Fibroblast of mammary gland (primary cell): ENCODE results near the gene SEC14L1.

Experiments
- DNase-seq: peaks from one replicate; pipeline ENCODE4 v3.0.0-alpha.2; 2010; ENCODE audit warnings: low read depth
- H3K4me3 ChIP-seq: 2 replicates; pipeline ENCODE4 v1.5.1; 2011; ENCODE audit warnings: low read depth, mild to moderate bottlenecking, low read length, moderate library complexity; ENCODE audit not compliant: control insufficient read depth
- TF ChIP-seq, protein P1 (sequence below): conservative IDR thresholded peaks from 2 replicates; pipeline ENCODE4 v1.5.1; 2011; ENCODE audit warnings: low read depth, low read length, inconsistent platforms; ENCODE audit not compliant: control insufficient read depth, insufficient read depth

The SEC14L1 gene

DNA sequence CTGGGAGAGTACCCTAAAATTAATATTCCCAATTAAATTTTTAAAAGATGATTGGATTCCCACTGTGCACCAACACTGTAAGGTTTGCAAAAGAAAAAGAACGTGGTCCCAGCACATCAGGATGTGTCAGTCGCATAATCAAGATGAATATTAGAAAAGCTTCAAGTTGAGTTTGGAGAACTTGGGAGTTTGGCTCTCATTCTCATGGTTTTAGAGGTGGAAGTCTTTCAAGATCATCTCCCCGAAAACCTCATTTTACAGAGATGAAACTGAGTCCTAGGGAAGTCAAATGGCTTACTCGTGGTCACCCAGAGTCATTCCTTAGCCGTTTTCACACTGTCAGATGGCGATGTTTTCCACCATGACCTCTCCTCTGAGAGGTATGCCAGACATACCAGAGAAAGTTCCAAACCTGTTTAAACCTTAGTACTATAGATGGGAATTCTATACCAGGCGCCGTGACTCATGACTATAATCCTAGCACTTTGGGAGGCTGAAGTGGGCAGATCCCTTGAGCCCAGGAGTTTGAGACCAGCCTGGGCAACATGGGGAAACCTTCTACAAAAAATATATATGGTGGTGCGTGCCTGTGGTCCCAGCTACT is 1.2 kb downstream of the SEC14L1 start:
- peak overlapping the region; percentile 73 for H3K4me3 ChIP-seq
- TF ChIP-seq, protein P1, sequence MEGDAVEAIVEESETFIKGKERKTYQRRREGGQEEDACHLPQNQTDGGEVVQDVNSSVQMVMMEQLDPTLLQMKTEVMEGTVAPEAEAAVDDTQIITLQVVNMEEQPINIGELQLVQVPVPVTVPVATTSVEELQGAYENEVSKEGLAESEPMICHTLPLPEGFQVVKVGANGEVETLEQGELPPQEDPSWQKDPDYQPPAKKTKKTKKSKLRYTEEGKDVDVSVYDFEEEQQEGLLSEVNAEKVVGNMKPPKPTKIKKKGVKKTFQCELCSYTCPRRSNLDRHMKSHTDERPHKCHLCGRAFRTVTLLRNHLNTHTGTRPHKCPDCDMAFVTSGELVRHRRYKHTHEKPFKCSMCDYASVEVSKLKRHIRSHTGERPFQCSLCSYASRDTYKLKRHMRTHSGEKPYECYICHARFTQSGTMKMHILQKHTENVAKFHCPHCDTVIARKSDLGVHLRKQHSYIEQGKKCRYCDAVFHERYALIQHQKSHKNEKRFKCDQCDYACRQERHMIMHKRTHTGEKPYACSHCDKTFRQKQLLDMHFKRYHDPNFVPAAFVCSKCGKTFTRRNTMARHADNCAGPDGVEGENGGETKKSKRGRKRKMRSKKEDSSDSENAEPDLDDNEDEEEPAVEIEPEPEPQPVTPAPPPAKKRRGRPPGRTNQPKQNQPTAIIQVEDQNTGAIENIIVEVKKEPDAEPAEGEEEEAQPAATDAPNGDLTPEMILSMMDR = no peak
- no peak for DNase-seq

DNA sequence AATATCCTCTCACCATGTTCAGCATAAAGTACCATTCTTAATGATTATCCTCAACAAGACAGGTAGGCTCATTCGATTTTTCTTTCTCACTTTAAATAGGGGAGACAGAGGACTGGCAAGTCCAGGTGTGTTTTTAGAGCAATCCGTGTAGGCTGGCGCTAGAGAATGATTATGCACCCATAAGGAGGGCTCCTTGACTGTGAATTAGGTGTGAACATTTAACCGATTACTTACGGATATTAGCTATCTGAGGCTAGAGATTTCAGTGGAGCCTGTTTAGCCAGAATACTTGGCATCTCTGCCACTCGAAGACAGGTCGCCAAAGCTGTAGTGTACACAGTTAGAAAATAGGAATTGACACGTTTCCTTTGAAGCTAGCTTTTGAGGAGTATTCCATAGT is 1.9 kb downstream of the SEC14L1 start:
- TF ChIP-seq, protein P1 = no peak
- no peak for DNase-seq
- no peak overlapping the region for H3K4me3 ChIP-seq

DNA sequence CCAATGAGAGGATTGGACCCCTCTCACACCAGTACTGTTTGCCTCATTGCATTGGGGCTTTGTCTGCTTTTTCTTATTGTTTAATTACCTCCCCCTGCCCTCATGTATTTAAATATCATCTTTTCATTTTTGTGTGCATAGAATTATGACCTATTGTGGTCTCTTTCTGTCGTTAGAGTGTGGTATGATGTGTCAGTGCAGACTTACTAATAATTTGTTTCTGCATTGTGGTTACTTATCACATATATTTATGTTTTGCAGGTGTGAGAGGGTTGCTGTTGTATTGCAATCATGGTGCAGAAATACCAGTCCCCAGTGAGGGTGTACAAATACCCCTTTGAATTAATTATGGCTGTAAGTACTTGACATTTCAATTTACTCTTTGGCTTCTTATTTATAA is 2.5 kb downstream of the SEC14L1 start:
- TF ChIP-seq, protein P1 = no peak
- no peak overlapping the region for H3K4me3 ChIP-seq
- no peak for DNase-seq

DNA sequence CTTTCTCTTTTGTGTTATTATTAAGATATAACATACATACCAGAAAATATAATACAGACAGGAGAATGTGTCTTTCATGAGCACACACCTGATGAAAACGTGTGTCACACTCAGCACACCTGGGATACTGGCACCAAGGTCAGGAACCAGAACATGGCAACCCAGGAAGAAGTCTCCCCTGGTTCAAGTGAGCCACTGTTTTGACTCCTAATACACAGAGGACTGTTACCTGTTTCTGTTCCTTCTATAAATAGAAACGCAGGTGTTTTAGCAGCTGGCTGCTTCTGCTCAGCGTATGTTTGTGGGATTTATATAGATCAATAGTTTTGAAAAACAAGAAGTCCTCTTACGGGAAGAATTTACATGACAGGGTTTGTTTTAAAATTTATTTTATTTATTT is 3.5 kb downstream of the SEC14L1 start:
- DNase-seq = no peak
- TF ChIP-seq, protein P1 = no peak
- H3K4me3 ChIP-seq = no peak overlapping the region

DNA sequence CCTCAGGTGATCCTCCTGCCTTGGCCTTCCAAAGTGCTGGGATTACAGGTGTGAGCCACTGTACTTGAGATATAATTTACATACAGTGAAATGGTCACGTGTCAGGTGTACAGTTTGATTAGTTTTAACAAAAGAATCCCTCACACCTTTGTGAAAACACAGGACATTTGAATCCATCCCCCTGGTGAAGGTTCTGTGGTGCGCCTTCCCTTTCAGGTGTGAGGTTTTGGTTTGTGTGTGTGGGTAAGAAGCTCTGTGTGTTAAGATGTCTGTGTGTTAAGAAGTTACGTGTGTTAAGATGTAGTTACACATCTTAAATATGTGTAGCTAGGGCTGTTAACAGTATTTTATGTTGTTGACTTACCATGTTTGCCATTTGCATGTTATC is 4.4 kb downstream of the SEC14L1 start:
- no peak for DNase-seq
- TF ChIP-seq, protein P1 = no peak
- H3K4me3 ChIP-seq = no peak overlapping the region

DNA sequence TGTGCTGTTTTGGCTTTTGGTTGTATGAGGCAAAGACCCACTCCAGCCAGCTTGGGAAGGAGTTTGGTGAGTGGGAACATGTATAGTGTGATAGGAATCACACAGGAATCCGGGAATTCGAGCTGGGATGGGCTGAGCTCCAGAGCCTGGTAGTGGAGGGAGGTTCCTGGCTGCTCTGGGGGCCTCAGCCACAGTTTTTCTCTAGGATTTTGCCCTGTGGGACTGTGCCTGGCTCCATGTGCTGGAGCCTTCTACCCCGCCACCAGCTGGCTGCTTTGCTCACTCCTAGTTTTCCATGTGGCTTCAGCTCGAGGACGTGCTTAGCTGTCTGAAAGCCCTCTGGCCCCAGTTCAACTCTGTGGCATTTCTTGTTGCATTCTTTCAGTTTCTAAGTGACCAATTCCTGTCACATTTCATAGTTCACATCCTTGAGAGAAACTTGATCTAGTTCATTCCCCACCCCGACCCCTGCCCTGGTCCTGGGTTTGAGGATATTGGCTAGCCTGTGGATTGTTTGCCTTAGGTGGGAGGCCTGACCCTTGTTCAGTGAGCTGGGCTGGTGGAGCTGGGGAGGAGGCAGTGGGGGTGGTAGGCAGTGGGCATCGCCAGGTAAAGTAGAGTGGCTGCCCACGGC is 5.0 kb downstream of the SEC14L1 start:
- H3K4me3 ChIP-seq = no peak overlapping the region
- TF ChIP-seq, protein P1 = peak; percentile 23
- peak; percentile 71 for DNase-seq
